ENCODE measurements around the gene EPB41L2. TPM values are rescaled to one million over a fixed set of nuclear protein-coding genes. Genes with fewer than 3 reads are reported as not detected.

The EPB41L2 gene
- total RNA-seq, 1 donor from 2014 or later, result 314 TPM

DNA sequence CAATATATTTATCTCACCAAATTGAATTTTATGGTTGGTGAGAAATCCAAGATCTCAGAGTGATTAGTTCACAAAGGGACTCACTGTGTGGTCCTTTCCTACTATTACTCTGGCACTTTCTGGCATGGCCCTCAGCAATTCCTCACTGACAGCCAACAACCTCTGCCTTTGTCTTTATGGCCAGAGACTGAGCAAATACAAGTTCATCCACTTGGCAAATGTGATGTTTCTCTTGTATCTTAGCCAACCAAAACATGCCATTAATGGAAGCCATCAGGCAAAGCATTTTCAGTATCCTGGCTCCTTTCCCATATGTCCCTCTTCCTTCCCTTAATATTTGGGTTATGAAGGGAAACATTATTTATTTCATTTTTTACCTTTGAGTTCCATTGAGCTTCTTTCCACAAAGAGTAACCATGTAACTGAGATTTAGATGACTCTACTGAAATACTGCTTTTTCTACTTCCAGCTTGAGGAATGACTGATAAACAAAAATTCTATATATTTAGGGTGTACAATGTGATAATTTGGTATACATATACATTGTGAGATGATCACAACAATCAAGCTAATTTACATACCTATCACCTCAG, 266.6 kb downstream of the EPB41L2 start:
- H3K4me1 Mint-ChIP-seq (ENCODE audit: unreplicated experiment), result peaks cover 3% of the 10 kb centered on the region
- H3K36me3 Mint-ChIP-seq (ENCODE audit: low read depth, unreplicated experiment), result peaks cover under 1% of the 10 kb centered on the region
- no peak overlapping the region for H3K4me3 Mint-ChIP-seq (ENCODE audit: unreplicated experiment)
- TF ChIP-seq CTCF (IDR thresholded peaks at IDR 0.05; ENCODE audit: unreplicated experiment), result no peak
- no peak overlapping the region for H3K27ac Mint-ChIP-seq (ENCODE audit: unreplicated experiment)
- DNase-seq (ENCODE audit: low spot score), result no peak
- H3K9me3 Mint-ChIP-seq (ENCODE audit: unreplicated experiment), result no peaks in the 10 kb centered on the region
- H3K27me3 Mint-ChIP-seq (ENCODE audit: unreplicated experiment), result no peaks in the 10 kb centered on the region

DNA sequence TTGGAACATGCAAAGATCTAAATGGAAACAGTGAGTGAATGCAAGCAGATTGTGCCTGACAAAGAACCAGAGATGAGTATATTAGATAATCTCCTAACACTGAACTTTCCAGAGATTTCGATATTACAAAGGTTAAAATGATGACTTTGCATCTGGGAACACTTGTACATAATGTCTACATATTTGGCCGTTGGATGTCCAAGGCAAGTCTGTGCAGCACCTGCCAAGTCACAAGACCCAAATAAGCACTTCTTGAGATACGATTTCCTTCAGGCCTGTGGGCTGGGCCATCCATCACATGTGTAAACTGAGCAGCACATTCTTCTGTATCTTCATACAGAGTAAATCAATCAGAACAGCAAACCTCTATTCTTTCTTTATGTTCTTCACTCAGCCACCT, 268.3 kb downstream of the EPB41L2 start:
- H3K27me3 Mint-ChIP-seq (ENCODE audit: unreplicated experiment), result no peaks in the 10 kb centered on the region
- peaks cover 3% of the 10 kb centered on the region for H3K4me1 Mint-ChIP-seq (ENCODE audit: unreplicated experiment)
- no peak for TF ChIP-seq CTCF (IDR thresholded peaks at IDR 0.05; ENCODE audit: unreplicated experiment)
- H3K27ac Mint-ChIP-seq (ENCODE audit: unreplicated experiment), result no peak overlapping the region
- no peak for DNase-seq (ENCODE audit: low spot score)
- no peak overlapping the region for H3K4me3 Mint-ChIP-seq (ENCODE audit: unreplicated experiment)
- no peaks in the 10 kb centered on the region for H3K9me3 Mint-ChIP-seq (ENCODE audit: unreplicated experiment)
- no peaks in the 10 kb centered on the region for H3K36me3 Mint-ChIP-seq (ENCODE audit: low read depth, unreplicated experiment)

- H3K9me3 Mint-ChIP-seq (ENCODE audit: unreplicated experiment), result no peaks in the 10 kb centered on the region
- H3K4me1 Mint-ChIP-seq (ENCODE audit: unreplicated experiment), result peaks cover 3% of the 10 kb centered on the region
- no peaks in the 10 kb centered on the region for H3K27me3 Mint-ChIP-seq (ENCODE audit: unreplicated experiment)
- no peak overlapping the region for H3K27ac Mint-ChIP-seq (ENCODE audit: unreplicated experiment)
- H3K36me3 Mint-ChIP-seq (ENCODE audit: low read depth, unreplicated experiment), result no peaks in the 10 kb centered on the region
- H3K4me3 Mint-ChIP-seq (ENCODE audit: unreplicated experiment), result no peak overlapping the region
- TF ChIP-seq CTCF (IDR thresholded peaks at IDR 0.05; ENCODE audit: unreplicated experiment), result no peak
- no peak for DNase-seq (ENCODE audit: low spot score)
These were observed 268.9 kb downstream of the EPB41L2 start for GRCh38 chr6:130794010-130794697.

Other genes starting within 250 kb of the EPB41L2 start
- gene SMLR1, start 235.8 kb downstream of the EPB41L2 start, total RNA-seq (ENCODE audit: unreplicated experiment), result not detected
- gene AKAP7, start 72.2 kb upstream of the EPB41L2 start, total RNA-seq (ENCODE audit: unreplicated experiment), result 5.2 TPM

All from endothelial cell (in vitro differentiated cells).